Activated CD8-positive, alpha-beta T cell treated with anti-CD3 and anti-CD28 coated beads, Interleukin-2, amount 10 ng/mL, durations not matched to agents 7 days and 5 days (primary cell): ENCODE measurements around the gene C2orf68. TPM values are rescaled to one million over a fixed set of nuclear protein-coding genes. Genes with fewer than 3 reads are reported as not detected.

Experiments
- ATAC-seq: fragments of 150-1000 bp; cut with Tn5 transposase; one replicate; pipeline ENCODE4 v1.10.0; 2021; ENCODE audit warnings: moderate library complexity
- CTCF ChIA-PET: fragments of 350-600 bp; sonication (Branson Sonifier 250); formaldehyde crosslinking; loops from one replicate; lab custom pipeline; 2021; ENCODE audit warnings: antibody characterized with exemption; lab: Charles Lee
- POLR2A ChIA-PET: fragments of 350-600 bp; sonication (Branson Sonifier 250); formaldehyde crosslinking; loops from one replicate; lab custom pipeline; 2021; ENCODE audit warnings: antibody characterized with exemption; lab: Charles Lee
- DNase-seq: peaks from one replicate; pipeline ENCODE4 v3.0.0-alpha.2; 2020
- H3K27ac Mint-ChIP-seq: one replicate; pipeline ENCODE4 v1.8.0; 2021; ENCODE audit warnings: mild to moderate bottlenecking, mixed read lengths
- H3K27me3 Mint-ChIP-seq: one replicate; pipeline ENCODE4 v1.8.0; 2021; ENCODE audit warnings: low read depth, mixed read lengths
- H3K36me3 Mint-ChIP-seq: one replicate; pipeline ENCODE4 v1.8.0; 2021; ENCODE audit warnings: low read depth, mixed read lengths
- H3K4me1 Mint-ChIP-seq: one replicate; pipeline ENCODE4 v1.8.0; 2021; ENCODE audit warnings: low read depth, mixed read lengths
- H3K4me3 Mint-ChIP-seq: one replicate; pipeline ENCODE4 v1.8.0; 2021; ENCODE audit warnings: mild to moderate bottlenecking, mixed read lengths
- H3K9me3 Mint-ChIP-seq: one replicate; pipeline ENCODE4 v1.8.0; 2022; ENCODE audit warnings: mixed read lengths; ENCODE audit not compliant: insufficient read depth
- total RNA-seq, 2 experiments: library from RNA; stranded (reverse); gene quantifications; one replicate each; pipeline ENCODE4 v1.2.3, GENCODE V29; 2021

The C2orf68 gene
- total RNA-seq, 2 experiments from 2014 or later: 38.9 to 43.4 TPM

DNA sequence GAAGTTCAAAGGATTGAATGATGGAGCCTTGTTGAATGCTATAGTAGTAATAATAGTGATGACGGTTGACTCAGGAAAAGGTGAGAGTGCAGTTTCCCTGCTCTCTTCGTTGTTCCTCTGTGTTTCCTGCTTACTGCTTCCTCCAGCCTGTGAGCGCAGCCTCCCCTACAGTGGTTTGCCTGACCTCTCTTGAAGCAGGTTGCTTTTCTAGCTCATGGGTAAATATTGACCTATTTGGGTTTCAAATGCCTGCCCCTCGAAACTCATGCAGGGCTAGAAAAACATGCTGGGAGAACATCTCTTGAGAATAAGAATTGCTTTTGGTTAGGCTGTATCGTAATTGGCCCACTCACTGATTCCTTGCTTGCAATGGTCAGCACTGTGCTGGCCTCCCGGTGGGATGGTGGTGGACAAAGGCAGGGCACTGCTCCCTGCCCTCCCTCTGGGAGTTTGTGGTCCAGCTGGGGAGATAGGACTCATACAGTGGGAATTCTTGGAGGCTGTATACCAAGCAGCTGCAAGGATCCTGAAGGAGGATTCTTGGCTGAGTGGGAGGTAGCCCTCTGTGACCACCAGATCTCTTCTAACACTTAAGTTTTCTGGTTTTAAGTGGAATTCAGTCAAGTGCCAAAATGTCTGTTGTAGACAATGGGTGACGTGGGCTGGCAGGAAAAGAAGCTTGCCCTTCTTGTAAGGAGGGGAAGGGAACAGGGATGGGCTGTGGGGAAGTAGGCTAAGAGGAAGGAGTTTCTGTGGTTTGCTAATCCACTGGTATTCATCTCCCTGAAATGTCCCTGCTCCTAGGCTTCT lies 21.7 kb downstream of the C2orf68 start:
- POLR2A ChIA-PET: interaction anchor here (0.9 to 2.2 kb wide), 3 partner anchors 9 to 29 kb away, joined by 3 to 6 read pairs (median 5); partner anchors contain the start of gene GGCX
- ATAC-seq (no peak), DNase-seq (no peak)
- Mint-ChIP-seq H3K9me3 (no peaks in the 10 kb centered on the region), H3K27me3 (no peaks in the 10 kb centered on the region), H3K4me1 (peaks cover 54% of the 10 kb centered on the region), H3K36me3 (peaks cover 16% of the 10 kb centered on the region), H3K4me3 (no peak overlapping the region), H3K27ac (peak overlapping the region; percentile 22)
- CTCF ChIA-PET: no interaction called here

DNA sequence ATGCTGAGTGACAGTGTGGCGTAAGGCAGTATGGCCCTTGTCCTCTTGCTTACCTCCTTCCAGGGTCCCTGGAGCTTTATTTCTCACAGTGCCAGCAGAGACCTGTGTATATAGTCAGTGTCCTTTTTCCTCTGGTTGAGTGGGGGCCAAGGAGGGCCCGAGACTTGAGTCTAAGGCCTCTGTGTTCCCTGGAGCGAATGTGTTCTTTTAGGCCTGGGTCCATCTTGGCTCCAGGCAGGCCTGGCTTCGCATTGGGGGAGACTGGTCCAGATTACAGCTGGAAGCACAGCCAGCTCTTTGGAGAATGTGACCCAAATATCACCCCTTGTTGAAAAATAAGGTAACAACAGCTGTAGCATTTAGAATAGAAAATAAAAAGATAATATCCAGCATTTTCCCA lies 22.7 kb downstream of the C2orf68 start:
- Mint-ChIP-seq H3K27me3 (no peaks in the 10 kb centered on the region), H3K36me3 (peaks cover 13% of the 10 kb centered on the region), H3K4me3 (no peak overlapping the region), H3K9me3 (no peaks in the 10 kb centered on the region), H3K27ac (no peak overlapping the region), H3K4me1 (peaks cover 51% of the 10 kb centered on the region)
- ChIA-PET CTCF (no interaction called here), POLR2A (interaction anchor here (2.2 kb wide), 1 partner anchor 10 kb away, joined by 6 read pairs; no protein-coding TSS in a partner anchor)
- no peak for DNase-seq
- no peak for ATAC-seq

DNA sequence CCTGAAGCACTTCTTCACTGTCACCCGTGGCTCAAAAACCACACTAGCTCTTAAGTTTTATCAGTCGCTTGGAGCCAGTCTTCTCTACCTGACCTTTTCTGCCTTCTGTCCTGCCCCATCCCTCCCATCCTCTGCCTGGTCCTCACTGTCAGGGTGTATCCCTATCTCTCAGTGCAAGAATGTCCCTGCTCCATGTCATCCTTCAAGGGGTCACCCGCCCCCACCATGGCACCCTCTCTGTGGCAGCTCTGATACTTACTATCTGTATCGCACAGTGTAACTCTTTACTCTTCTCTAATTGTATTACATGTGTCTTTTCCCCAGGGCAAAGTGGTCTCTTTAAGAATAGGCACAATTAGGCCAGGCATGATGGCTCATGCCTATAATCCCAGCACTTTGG lies 23.2 kb downstream of the C2orf68 start:
- Mint-ChIP-seq H3K27ac (peak overlapping the region; percentile 10), H3K27me3 (no peaks in the 10 kb centered on the region), H3K4me1 (peaks cover 52% of the 10 kb centered on the region), H3K36me3 (peaks cover 13% of the 10 kb centered on the region), H3K4me3 (no peak overlapping the region), H3K9me3 (no peaks in the 10 kb centered on the region)
- ChIA-PET POLR2A (interaction anchor here (1.9 kb wide), 1 partner anchor 11 kb away, joined by 6 read pairs; no protein-coding TSS in a partner anchor), CTCF (no interaction called here)
- DNase-seq: no peak
- ATAC-seq: no peak

DNA sequence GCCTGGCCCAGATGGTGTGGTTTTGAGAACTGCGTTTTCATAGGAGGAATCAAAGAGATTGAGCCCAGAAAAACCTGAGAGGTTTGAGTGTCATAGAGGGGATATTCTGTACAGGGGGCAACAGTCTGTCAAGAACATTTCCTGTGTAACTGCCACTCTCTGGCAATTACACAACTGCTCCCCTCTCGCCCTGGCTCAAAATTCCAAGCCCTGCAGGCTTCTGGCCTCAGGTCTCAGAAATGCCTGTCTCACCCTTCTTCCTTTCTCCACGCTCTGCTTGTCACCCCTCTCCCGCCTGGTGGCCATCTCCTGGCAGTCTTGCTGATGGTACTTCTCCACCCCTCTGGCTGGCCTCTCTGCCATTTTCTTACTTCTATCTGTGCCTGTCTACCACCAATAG lies 23.6 kb downstream of the C2orf68 start:
- Mint-ChIP-seq H3K27me3 (no peaks in the 10 kb centered on the region), H3K4me3 (no peak overlapping the region), H3K9me3 (no peaks in the 10 kb centered on the region), H3K4me1 (peaks cover 56% of the 10 kb centered on the region), H3K36me3 (peaks cover 13% of the 10 kb centered on the region), H3K27ac (peak overlapping the region; percentile 50)
- DNase-seq (no peak), ATAC-seq (no peak)
- CTCF ChIA-PET: interaction anchor here (1.2 kb wide), 1 partner anchor 49 kb away, joined by 5 read pairs; no protein-coding TSS in a partner anchor
- POLR2A ChIA-PET: interaction anchor here (1.0 to 1.9 kb wide), 2 partner anchors 10 to 11 kb away, joined by 6 read pairs; no protein-coding TSS in a partner anchor

DNA sequence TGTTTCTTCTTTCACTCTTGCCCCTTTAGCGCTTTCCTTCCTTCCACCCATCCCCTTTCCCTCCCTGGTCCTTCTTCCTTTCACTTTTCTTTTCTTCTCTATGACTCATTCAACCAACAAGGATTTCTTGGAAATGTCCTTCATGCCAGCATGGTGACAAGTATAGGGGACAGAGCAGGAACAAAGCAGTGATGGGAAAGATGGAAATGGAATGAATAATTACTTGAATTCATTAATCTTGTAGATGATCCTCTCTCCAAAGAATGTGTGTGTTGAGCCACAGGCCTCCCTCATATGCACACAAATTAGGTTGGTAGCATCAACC lies 26.1 kb downstream of the C2orf68 start:
- Mint-ChIP-seq H3K27ac (peak overlapping the region; percentile 91), H3K9me3 (no peaks in the 10 kb centered on the region), H3K4me3 (peak overlapping the region; percentile 87), H3K36me3 (peaks cover 19% of the 10 kb centered on the region), H3K4me1 (peaks cover 71% of the 10 kb centered on the region), H3K27me3 (no peaks in the 10 kb centered on the region)
- DNase-seq (no peak), ATAC-seq (no peak)
- ChIA-PET CTCF (interaction anchor here (0.8 to 3.1 kb wide), 5 partner anchors 19 to 166 kb away, joined by 3 to 11 read pairs (median 4); no protein-coding TSS in a partner anchor), POLR2A (interaction anchor here (0.9 to 3.8 kb wide), 2 partner anchors 9 to 25 kb away, joined by 4 to 28 read pairs; partner anchors contain the start of gene RNF181)

DNA sequence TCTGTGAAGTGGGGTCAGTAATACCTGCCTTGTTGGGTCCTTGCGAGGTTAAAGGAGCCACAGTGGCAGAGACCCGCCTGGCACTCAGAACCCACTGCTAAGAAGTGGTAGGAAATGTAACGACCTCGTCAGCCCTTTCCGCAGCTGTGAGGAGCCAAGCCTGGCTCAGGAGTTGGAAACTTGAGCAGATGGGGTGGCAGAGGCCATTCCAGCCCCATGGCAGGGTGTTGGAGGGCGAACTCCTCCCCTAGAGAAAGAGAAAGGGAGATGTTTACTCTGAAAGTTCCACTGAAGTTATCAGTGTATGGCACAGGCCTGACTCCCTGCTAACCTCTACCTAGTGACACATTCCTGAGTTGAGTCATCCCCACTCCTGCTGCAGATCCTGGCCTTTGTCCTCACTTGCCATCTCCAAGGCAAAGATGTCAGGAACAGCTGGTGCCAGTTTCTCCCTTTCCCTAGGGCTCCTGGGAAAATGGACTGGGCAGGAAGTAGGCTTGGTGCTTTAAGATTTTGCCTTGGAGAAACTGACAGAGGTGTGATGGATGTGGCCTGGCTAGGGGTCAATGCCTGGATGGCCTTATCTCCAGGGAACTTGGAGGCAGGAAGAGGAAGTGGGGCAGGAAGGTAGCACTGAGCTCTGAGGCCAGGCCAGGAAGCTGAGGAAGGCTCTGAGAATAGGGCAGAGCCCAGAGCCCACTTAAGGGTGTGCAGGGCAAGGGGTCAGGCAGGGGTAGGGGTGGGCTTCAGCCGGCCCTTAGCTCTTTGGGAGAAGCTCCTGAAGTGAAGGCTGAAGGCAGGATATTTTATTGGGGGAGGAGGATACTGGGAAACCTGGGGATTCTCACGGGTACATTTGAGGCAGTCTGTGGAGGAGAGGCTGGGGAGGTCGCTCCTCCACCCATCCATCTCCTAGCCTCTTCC lies 26.7 kb downstream of the C2orf68 start:
- ChIA-PET POLR2A (interaction anchor here (0.9 to 3.8 kb wide), 4 partner anchors 10 to 258 kb away, joined by 4 to 28 read pairs (median 4); partner anchors contain the start of genes RNF181 and TGOLN2), CTCF (interaction anchor here (0.8 to 3.1 kb wide), 6 partner anchors 10 to 165 kb away, joined by 3 to 11 read pairs (median 4); partner anchors contain the start of gene RNF181)
- H3K4me3 Mint-ChIP-seq: peak overlapping the region; percentile 87
- DNase-seq (peak; percentile 32), ATAC-seq (peak; percentile 61)
- no peaks in the 10 kb centered on the region for H3K9me3 Mint-ChIP-seq
- H3K4me1 Mint-ChIP-seq: peaks cover 71% of the 10 kb centered on the region
- H3K27ac Mint-ChIP-seq: peak overlapping the region; percentile 91
- H3K36me3 Mint-ChIP-seq: peaks cover 21% of the 10 kb centered on the region
- H3K27me3 Mint-ChIP-seq: no peaks in the 10 kb centered on the region

DNA sequence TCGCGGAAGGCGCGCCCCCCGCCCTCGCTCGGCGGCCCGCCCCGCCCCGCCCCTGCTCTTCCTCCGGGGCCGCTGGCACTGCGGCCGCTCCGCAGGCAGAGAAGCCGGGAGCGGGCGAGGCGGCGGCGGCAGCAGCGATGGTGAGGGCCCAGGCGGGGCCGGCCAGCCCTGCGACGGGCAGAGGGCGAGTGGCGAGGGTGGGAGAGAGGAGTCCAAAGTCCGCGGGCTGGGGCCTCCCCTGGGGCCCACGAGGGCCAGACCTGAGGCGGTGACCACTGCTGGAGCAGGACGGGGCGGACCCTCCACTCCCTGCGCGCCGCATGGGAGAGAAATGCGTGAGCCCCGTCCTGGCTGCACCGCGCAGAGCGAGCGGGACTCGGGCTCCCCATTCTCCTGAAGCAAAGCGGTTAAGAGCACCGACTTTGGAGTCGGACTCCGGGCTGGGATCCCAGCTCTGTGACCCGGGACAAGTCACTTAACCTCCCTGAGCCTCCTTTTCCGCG lies 27.5 kb downstream of the C2orf68 start, which contains the start of gene VAMP5:
VAMP5 (plus strand) TSS at position 78 of the 503 bp plus-strand sequence; CDS start at position 138, 60 bp downstream.
- ChIA-PET POLR2A (interaction anchor here (0.7 to 3.8 kb wide), 6 partner anchors 11 to 257 kb away, joined by 3 to 28 read pairs (median 4); partner anchors contain the start of genes GGCX, RNF181, TGOLN2 and USP39), CTCF (interaction anchor here (1.2 to 3.1 kb wide), 3 partner anchors 11 to 165 kb away, joined by 4 to 11 read pairs (median 6); partner anchors contain the start of gene RNF181)
- ATAC-seq: peak; percentile 59
- Mint-ChIP-seq H3K9me3 (no peaks in the 10 kb centered on the region), H3K36me3 (peaks cover 23% of the 10 kb centered on the region), H3K27me3 (no peaks in the 10 kb centered on the region), H3K4me3 (peak within 1 kb of the TSS; percentile 87), H3K27ac (peak within 1 kb of the TSS; percentile 91), H3K4me1 (peaks cover 71% of the 10 kb centered on the region)
- DNase-seq: no peak

DNA sequence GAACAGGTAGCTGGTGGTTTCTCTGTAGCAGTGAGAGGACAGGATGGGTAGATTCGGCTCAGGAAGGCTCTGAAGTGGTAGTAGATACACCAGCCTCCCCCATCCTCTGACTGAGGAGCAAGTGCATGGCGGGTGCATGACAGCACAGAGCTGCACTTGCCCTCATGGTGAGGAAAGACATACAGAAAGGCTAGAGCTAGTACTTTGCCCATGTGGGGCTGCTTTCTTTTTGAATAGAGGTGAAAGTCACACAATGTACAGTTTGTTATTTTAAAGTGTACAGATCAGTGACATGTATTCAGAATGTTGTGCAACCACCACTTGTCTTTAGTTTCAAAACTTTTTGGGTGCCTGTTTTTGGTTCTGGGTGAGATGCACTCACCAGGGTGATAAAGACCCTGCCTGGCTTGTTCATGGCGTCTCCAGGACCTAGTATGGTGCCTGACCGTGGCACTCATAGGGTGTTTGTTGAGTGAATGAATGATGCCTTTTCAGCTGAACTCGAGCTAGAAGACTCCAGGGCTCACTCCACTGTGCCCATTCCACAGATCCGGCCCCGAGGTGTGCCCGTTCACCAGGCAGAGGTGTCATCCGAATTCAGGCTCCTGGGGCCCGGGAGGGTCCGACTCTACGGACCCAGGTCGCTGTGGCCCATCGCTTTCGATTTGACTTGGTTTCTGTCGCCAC lies 28.1 kb downstream of the C2orf68 start:
- Mint-ChIP-seq H3K36me3 (peaks cover 26% of the 10 kb centered on the region), H3K4me1 (peaks cover 74% of the 10 kb centered on the region), H3K9me3 (no peaks in the 10 kb centered on the region), H3K27ac (peak overlapping the region; percentile 91), H3K4me3 (peak overlapping the region; percentile 87), H3K27me3 (no peaks in the 10 kb centered on the region)
- ATAC-seq (peak; percentile 46), DNase-seq (peak; percentile 59)
- CTCF ChIA-PET: interaction anchor here (1.2 to 3.1 kb wide), 4 partner anchors 10 to 164 kb away, joined by 4 to 11 read pairs (median 6); partner anchors contain the start of gene RNF181
- POLR2A ChIA-PET: interaction anchor here (0.6 to 3.8 kb wide), 7 partner anchors 11 to 256 kb away, joined by 3 to 28 read pairs (median 4); partner anchors contain the start of genes GGCX, RNF181, TGOLN2 and USP39

DNA sequence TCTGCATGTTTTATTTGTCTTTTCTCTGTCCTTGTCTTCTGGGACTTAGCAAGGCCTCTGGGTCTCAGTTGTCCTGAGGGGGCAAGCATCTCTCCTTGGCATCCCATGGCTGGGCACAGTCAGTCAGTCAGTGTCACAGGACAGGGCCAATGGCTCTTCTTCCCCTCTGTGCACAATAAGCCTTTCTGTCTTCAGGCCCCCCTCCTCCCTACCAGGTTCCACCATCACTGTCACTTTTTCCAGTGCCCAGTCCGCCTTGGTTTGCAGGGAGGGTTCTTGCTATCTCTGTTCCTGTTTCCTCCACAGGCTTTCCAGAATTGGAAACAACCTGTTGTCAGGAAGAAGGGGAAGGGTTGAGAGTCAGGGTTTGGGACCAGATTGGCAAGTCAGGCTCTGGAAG lies 29.4 kb downstream of the C2orf68 start:
- peak overlapping the region; percentile 70 for H3K27ac Mint-ChIP-seq

DNA sequence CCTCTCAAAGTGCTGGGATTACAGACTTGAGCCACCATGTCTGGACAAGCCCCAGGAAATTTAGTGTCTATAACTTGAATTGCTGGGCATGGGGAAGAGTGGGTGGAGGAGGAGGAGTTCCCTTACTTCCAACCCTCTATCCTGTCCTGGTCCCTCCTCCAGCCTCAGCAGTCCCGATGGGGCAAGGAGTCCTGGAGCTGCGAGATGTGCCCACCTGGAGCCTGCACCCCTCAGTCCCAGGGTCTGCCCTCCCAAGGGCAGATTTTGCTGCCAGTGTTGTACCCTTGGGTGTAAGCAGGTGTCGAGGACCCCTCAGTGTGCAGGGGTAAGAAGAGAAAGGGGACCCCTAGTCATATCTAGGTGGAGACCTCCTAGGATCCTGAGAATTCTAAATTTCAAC lies 31.7 kb downstream of the C2orf68 start:
- POLR2A ChIA-PET: interaction anchor here (3.3 kb wide), 1 partner anchor 15 kb away, joined by 26 read pairs; the partner anchor contains the start of gene RNF181
- Mint-ChIP-seq H3K36me3 (peaks cover 35% of the 10 kb centered on the region), H3K4me1 (peaks cover 56% of the 10 kb centered on the region), H3K27me3 (no peaks in the 10 kb centered on the region), H3K9me3 (no peaks in the 10 kb centered on the region), H3K4me3 (peak overlapping the region; percentile 43), H3K27ac (no peak overlapping the region)
- DNase-seq: no peak
- ATAC-seq: no peak
- CTCF ChIA-PET: no interaction called here

More for the DNA sequence above, 29.4 kb downstream of the C2orf68 start:
- no peak overlapping the region for H3K4me3 Mint-ChIP-seq
- no peaks in the 10 kb centered on the region for H3K9me3 Mint-ChIP-seq
- no peaks in the 10 kb centered on the region for H3K27me3 Mint-ChIP-seq
- ATAC-seq (no peak), DNase-seq (no peak)
- CTCF ChIA-PET: interaction anchor here (1.5 kb wide), 1 partner anchor 8 kb away, joined by 6 read pairs; no protein-coding TSS in a partner anchor
- POLR2A ChIA-PET: interaction anchor here (3.8 kb wide), 1 partner anchor 12 kb away, joined by 28 read pairs; the partner anchor contains the start of gene RNF181
- H3K36me3 Mint-ChIP-seq: peaks cover 35% of the 10 kb centered on the region
- peaks cover 70% of the 10 kb centered on the region for H3K4me1 Mint-ChIP-seq
